EL (cell line): ENCODE measurements around the gene STAT2.
"Not testable (repeated sequence)": the region's sequence is repeated elsewhere in the genome, so short reads cannot be mapped to it uniquely, and the experiment has no call there.

Experiments used
- DNase-seq: peaks from one replicate; pipeline ENCODE4 v3.0.0-alpha.2; 2016

The STAT2 gene

DNA sequence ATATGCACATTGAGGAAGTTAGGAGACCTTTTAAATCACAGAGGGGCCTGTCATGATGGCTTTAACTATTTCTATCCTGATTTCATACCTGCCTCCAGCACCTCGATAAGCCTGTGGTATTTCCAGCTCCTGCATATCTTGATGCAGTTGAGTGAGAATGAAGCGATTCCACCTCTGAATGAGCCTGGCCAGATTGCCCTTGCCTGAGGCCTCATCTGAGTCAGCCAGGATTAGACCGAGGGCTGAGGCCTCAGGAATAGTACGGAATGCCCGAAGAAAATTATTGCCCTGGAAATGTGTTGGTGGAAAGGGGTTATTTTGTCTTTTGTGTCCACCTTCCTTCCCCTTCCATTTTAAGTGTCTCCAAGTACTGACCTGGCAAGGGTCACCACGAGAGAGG, 35.7 kb downstream of the STAT2 start:
- DNase-seq, result no peak

DNA sequence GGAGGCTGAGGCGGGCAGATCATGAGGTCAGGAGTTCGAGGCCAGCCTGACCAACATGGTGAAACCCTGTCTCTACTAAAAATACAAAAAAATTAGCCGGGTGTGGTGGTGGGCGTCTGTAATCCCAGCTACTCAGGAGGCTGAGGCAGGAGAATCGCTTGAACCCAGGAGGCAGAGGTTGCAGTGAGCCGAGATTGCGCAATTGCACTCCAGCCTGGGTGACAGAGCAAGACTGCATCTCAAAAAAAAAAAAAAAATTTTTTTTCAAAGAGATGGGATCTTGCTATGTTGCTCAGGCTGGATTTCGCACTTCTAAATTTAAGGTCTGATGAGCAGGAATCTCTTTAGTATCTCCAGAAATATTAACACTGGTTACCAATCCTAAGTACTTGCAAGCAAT, 38.3 kb downstream of the STAT2 start:
- DNase-seq, result not testable (repeated sequence)

DNA sequence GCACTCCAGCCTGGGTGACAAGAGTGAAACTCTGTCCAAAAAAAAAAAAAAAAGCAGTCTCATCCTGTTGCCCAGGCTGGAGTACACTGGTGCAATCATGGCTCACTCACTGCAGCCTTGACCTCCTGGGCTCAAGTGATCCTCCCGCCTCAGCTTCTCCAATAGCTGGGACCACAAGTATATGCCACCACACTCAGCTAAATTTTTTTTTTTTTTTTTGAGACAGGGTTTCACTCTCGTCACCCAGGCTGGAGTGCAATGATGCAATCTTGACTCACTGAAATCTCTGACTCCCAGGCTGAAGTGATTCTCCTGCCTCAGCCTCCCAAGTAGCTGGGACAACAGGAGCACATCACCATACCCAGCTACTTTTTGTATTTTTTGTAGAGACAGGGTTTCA, 38.9 kb downstream of the STAT2 start:
- peak; percentile 44 for DNase-seq

DNA sequence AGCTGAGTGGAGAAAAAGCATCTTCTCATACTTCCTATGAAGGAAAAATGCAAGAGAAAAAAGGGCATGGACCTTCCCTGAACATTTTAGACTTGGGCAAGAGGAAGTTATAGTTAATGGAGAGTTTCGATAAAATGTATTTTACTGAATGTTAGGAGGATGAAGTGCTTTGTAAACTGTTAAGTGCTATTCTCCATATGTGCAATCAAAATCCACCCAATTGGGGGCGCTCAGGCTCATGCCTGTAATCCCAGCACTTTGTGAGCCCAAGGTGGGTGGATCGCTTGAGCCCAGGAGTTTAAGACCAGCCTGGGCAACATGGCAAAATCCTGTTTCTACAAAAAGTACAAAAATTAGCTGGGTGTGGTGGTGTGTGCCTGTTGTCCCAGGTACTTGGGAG, 42.2 kb downstream of the STAT2 start:
- DNase-seq, result no peak

DNA sequence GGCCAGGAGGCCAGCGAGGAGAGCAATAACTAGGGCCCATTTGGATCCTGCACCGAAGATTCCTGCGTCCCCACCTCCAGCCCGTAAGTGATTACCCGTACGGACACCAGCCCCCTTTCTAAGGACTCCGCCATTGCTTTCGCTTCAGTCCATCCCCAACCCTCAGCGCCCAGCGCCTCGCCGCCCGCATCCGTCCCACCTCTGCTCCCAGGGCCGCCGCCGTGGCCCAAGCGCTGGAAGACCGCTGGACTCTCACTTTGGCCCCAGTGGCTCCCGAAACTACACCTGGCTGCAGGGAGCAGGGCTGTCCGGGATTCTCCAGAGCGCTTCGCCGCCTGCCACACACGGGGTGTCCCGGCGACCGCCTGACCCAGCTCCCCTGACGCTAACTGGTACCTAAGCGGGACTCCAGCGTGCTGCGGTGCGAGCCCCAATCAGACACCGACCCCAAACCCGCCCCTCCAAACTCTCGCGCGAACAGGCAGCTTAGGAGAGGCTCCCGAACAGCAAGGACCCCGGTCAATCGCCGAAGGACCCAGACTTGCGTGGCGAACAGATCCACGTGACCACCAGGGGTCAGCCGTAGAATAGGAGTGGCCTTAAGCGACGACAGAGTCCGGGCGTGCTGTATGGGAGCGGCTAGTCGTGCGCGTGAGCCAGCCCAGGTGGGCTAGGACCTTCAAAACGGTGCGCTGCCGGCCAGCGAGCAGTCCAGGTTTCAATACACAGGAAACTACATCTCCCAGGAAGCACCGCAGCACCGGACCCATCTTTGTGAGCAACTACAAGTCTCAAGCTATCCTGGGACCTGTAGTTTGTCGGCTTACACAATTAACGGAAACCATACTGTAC, 44.1 kb downstream of the STAT2 start, which contains the start of gene CNPY2:
Gene CNPY2, minus strand, starts transcription at position 367 of the 852 bp plus-strand sequence. CDS start 771 bp downstream, outside the sequence.
- DNase-seq, result peak; percentile 98

DNA sequence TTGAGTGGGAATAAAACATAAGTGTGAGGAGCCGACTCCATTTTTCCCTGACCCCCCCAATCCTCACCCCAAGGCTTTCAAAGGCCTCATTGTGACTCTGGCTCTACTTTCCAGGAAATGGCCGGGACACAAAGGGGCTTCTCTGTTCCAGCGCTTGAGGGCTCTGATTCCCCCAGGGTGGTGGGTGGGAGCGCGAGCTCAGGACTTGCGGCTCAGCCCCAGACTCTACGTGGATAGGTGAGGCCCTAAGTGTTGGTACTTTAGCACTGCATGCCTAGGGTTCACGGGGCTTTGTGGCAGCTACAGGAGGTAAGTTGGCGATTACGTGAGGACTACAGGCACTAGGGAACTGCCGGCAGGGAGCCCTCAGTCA, 44.7 kb downstream of the STAT2 start:
- no peak for DNase-seq

DNA sequence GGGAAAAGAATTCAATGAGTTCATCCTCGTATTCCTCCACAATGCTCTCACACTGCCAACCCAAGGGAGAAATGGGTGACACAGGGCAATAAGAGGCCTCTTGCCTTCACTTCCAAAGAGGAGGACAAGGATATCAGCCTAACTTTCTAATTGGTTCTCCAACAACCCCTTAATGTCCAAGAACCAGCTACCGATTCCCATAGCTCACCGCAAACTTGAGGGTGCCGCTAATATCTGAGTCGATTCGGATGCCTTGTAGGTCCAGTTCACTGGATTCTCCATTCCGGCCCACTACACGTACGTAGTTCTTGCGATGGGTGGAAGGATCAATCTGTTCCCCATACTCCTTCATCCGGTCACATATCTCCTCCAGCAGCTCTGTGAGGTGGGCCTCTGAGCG, 48.9 kb downstream of the STAT2 start:
- no peak for DNase-seq

DNA sequence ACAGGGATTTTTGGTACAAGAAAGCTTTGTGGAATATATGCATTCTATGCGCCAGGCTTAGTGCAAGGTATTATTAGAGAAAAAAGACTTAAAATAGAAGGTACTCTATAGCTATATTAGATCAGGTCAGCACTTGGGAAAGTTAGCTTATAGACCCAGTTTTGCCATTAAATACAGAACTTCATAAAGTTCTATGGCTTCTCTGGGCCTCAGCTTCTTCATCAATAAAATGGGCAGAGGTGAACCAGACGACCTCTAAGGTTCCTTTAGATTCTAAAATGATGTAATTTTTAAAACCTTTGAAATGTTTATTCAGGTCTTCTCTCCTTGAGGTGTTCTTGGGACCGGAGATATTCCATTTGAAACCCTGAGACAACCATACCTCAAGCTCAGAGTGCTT, 51.2 kb downstream of the STAT2 start:
- DNase-seq, result no peak

DNA sequence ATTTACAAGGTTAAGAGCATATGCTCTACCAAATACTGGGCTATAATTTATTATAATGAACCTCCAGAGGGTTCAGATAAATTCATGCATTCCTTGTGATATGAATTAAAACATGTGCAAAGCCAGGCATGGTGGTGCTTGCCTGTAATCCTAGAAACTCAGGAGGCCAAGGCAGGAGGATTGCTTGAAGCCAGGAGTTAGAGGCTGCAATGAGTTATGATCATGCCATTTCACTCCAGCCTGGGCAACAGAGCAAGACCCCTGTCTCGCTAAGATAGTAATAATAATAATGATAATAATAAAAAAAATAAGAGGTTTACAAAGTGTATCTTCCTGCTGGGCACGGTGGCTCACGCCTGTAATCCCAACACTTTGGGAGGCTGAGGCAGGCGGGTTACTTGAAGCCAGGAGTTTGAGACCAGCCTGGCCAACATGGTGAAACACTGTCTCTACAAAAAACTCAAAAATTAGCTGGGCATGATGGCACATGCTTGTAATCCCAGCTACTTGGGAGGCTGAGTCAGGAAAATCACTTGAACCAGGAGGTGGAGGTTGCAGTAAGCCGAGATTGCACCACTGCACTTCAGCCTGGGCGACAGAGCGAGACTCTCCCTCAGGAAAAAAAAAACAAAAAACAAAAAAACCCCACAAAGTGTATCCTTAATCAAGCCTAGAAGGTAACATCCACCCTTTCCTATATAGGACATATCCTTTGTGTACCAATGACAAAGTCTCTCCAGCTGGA, 52.5 kb downstream of the STAT2 start:
- DNase-seq, result no peak

DNA sequence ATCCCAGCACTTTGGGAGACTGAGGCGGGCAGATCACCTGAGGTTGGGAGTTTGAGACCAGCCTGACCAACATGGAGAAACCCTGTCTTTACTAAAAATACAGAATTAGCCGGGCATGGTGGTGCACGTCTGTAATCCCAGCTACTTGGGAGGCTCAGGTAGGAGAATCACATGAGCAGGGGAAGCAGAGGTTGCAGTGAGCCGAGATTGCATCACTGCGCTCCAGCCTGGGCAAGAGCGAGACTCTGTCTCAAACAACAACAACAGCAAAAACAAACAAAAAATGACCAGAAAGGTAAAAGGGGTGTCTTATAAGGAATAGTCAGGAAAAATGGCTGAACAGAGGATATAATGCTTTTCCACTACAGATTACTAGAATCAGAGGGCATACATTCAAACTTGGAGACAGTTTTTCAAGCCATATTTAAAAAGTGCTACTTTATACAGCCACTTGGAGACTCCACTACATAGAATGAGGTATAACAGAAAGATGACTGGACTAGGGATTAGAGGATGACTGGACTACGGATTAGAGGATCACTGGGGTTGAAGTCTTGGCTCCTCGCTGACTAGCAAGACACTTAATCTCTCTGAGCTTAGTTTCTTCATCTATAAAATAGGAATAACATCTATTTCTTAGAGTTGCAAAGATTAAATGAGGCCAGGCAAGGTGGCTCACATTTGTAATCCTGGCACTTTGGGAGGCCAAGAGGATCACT, 54.9 kb downstream of the STAT2 start:
- no peak for DNase-seq

DNA sequence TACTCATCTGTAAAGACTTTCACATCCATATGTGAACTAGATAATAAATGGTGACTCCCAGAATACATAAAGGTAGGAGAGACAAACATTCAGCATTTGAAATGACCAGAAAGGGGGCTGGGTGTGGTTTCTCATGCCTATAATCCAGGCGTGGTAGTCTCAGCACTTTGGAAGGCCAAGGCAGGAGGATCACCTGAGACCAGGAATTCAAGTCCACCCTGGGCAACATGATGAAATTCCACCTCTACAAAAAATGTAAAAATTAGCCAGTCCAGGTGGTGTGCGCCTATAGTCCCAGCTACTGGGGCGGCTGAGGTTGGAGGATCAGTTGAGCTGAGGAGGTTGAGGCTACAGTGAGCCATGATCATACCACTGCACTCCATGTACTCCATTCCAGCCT, 55.6 kb downstream of the STAT2 start:
- no peak for DNase-seq

DNA sequence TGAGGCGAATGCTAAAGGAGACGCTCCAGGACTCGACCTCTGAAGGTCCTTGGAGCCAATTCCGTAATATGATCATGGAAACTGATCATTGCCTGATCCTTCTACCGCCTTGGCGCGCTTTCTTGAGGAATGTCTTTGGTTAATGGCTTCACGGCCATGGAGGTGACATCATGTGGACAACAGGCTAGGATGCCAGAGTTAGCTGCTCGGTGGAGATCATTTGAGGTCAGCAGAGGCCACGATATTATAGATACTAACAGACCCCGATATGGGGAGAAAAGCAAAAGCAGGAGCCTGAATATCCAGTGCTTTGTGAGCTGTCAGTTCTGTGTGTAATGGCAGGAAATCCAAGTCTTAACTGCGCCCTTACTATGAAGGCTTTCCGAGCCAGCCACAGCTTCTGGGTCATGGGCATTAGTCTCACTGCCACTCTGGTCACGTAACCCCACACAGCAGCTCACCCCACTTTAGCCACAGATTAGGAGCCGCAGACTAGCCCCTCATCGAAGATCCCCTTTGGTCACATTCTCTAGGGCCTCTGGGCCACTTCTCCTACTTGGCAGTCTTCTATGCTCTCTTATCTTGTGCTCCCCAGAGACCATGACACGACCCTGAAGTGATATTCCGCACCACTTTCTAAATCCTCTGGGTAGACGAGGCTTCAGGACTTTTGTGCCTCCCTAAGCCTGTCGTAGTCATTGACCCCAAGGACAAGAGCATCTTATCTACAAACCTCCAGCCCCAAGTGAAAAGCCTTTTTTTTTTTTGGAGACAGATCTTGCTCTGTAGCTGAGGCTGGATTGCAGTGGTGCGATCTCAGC, 59.1 kb downstream of the STAT2 start:
- DNase-seq, result no peak

DNA sequence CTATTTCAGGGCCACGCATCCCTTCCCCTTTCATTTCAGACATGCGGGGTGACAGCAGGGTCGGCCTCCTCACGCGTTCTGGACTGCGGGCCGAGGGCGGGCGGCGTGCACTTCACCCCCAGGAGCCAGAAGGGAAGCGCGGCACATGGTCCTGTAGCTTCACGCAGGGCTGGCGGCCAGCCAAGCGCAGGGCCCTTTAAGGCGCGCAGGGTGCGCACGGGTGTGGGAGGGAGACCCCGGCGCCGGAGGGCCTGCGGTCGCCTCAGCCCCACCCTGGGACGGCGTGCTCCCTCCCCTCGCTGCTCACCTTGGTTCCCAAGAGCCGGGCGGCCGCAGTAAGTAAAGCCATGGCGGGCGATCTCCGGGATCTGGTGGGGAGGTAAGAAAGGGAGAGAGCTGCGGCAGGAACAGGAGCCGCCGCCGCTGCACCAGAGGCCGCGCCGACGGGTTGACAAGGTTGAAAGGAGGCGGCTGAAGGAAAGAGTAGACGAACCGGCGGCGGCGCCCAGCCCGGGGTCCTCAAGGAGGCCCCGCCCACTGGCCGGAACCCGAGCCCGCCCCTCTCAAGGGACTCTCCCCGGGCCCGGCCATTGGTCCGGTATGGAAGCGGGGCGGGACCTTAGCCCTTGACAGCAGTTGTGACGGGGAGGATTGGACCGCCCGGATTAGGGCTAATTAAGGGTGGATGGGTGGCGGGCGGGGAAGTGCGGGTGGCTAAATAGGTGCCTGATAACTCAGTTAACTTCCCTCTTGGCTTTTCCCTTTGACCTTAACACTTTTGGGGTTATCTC, 59.9 kb downstream of the STAT2 start, which contains the start of gene CS:
Gene CS, minus strand, starts transcription at position 478 of the 791 bp plus-strand sequence. Its CDS starts 129 bp downstream, at position 349.
- DNase-seq, result peak; percentile 99

DNA sequence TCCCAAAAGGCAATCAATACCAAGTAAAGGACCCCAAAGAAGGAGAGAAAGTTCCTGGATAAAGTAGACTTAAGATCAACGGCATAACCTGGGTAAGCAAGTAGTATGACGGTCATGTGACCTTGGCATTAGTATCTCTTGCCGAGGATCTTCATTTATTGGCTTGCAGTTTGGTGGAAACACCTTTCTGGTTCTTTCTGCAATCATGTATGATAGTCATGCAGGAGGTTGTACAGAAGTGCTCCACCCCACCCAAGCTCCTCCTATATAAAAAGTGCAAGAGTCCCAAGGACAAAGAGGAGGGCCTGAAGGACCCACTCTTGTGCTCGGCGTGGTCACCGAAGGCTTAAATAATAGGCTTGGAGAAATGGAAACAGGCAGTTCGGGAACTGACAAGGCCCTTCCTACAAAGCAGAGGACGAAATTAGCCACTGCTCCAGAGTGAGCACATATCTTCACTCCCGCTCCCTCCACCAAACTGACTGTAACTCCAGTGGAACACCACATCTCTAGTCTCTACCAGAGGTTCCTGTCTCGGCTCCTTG, 60.5 kb downstream of the STAT2 start:
- DNase-seq, result no peak

DNA sequence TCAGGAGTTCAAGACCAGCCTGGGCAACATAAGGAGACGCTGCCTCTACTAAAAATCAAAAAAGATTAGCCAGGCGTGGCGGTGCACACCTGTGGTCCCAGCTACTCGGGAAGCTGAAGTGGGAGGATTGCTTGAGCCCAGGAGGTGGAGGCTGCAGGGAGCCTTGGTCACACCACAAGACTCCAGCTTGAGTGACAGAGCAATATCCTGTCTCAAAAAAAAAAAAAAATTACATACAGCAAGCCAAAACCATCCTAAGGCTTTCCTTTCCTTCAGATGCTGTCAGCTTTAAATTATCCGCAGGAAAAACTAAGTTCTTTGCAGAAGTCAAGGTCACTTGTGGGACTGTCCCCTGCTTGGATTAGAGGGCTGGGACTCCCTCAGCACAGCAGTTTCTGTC, 61.1 kb downstream of the STAT2 start:
- no peak for DNase-seq

DNA sequence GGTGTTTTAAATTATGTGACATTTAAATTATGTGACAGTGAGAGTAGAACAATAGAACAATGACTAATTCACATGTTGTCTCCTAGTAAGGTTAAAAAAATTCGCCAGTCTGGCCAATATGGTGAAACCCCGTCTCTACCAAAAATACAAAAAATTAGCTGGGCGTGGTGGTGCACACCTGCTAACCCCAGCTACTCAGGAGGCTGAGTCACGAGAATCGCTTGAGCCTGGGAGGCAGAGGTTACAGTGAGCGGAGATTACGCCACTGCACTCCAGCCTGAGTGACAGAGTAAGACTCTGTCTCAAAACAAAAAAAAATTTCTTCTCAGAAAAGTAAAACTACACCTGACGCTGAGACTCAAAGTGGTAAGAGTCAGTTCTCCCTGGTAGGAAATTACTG, 62.5 kb downstream of the STAT2 start:
- DNase-seq, result no peak

DNA sequence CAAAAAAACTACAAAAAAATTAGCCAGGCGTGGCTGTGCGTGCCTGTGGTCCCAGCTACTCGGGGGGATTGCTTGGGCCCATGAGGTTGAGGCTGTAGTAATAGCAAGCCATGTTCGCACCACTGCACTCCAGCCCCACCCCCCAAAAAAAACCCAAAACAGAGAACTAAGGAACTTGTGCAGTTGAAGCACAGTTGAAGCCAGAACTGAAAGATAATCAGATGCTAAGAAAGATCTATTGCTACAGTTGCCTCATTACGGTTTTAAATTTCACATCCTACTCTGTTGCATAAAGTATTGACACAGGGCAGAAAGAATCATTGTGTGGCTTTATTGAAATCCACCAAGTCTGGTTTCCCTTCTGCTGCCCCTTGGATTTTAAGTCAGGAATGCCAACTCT, 63.6 kb downstream of the STAT2 start:
- no peak for DNase-seq

DNA sequence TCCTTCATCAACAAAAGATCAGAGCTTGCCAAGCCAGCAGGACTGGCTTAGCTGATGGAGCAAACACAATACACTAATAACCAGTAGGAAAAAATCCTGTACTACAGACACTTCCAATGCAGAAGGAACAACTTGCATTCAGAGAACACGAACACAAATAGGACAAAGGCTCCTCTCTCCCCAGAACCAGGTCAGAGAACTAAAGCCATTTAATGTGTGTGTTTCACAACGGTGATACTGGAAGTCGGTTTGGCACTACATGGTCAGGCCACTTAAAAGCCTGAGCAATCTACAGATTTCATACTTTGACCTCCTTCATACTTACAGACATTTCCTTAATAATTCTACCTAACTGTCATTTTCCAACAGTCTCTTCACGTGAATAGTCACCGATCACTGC, 66.1 kb downstream of the STAT2 start:
- DNase-seq, result no peak
